CD4-positive, alpha-beta memory T cell (primary cell): ENCODE measurements around the gene FOXP1. TPM values are rescaled to one million over a fixed set of nuclear protein-coding genes. Genes with fewer than 3 reads are reported as not detected.

Experiments
- CTCF ChIA-PET: fragments of 350-600 bp; sonication (Branson Sonifier 250); formaldehyde crosslinking; loops from one replicate; lab custom pipeline; 2021; ENCODE audit warnings: inconsistent platforms; ENCODE audit not compliant: partially characterized antibody; lab: Charles Lee
- POLR2A ChIA-PET: fragments of 350-600 bp; sonication (Branson Sonifier 250); formaldehyde crosslinking; loops from one replicate; lab custom pipeline; 2021; ENCODE audit not compliant: partially characterized antibody; lab: Charles Lee
- DNase-seq, 5 donors: peaks; one replicate each; pipeline versions ENCODE4 v3.0.0 to v3.0.0-alpha.2; 2020 to 2022; ENCODE audit warnings: mixed read lengths in 1 of 5
- H3K27ac ChIP-seq: one replicate; pipeline ENCODE4 v1.7.0; 2013; ENCODE audit warnings: low read depth, low read length
- H3K27me3 ChIP-seq: 2 replicates; pipeline ENCODE4 v1.7.0; 2013; ENCODE audit warnings: mild to moderate bottlenecking, low read length, moderate library complexity; ENCODE audit not compliant: insufficient read depth
- H3K36me3 ChIP-seq: 2 replicates; pipeline ENCODE4 v1.7.0; 2013; ENCODE audit warnings: mild to moderate bottlenecking, low read length, moderate library complexity; ENCODE audit not compliant: insufficient read depth
- H3K4me1 ChIP-seq: 2 replicates; pipeline ENCODE4 v1.7.0; 2013; ENCODE audit warnings: mild to moderate bottlenecking, low read length, moderate library complexity; ENCODE audit not compliant: insufficient read depth
- H3K4me3 ChIP-seq, 2 donors: one replicate each; pipeline ENCODE4 v1.7.0; 2013; ENCODE audit warnings: low read length in 2 of 2, mild to moderate bottlenecking in 1 of 2
- H3K9me3 ChIP-seq, 2 donors: one replicate each; pipeline ENCODE4 v1.7.0; 2013; ENCODE audit warnings: low read length in 2 of 2, control low read depth in 1 of 2; ENCODE audit not compliant: control insufficient read depth in 1 of 2
- H3K27ac Mint-ChIP-seq, 7 donors: one replicate each; pipeline ENCODE4 v1.8.0; 2020 to 2021; ENCODE audit warnings: mixed read lengths in 7 of 7, mild to moderate bottlenecking in 6 of 7, inconsistent platforms in 3 of 7, moderate library complexity in 3 of 7
- H3K27me3 Mint-ChIP-seq, 2 donors: one replicate each; pipeline ENCODE4 v1.8.0; 2020 to 2021; ENCODE audit warnings: mixed read lengths in 2 of 2
- H3K36me3 Mint-ChIP-seq, 2 donors: one replicate each; pipeline ENCODE4 v1.8.0; 2020 to 2021; ENCODE audit warnings: mixed read lengths in 2 of 2, inconsistent platforms in 1 of 2, mild to moderate bottlenecking in 1 of 2
- H3K4me1 Mint-ChIP-seq, 4 donors: one replicate each; pipeline ENCODE4 v1.8.0; 2020 to 2021; ENCODE audit warnings: mixed read lengths in 4 of 4, mild to moderate bottlenecking in 1 of 4
- H3K4me3 Mint-ChIP-seq, 8 donors: one replicate each; pipeline ENCODE4 v1.8.0; 2020 to 2021; ENCODE audit warnings: mixed read lengths in 8 of 8, mild to moderate bottlenecking in 7 of 8, moderate library complexity in 6 of 8, inconsistent platforms in 3 of 8
- H3K9me3 Mint-ChIP-seq, 8 donors: one replicate each; pipeline ENCODE4 v1.8.0; 2020 to 2021; ENCODE audit warnings: mixed read lengths in 8 of 8, mild to moderate bottlenecking in 5 of 8, inconsistent platforms in 3 of 8, moderate library complexity in 1 of 8
- intact Hi-C: fragments of 100-400 bp; cut with micrococcal nuclease; formaldehyde crosslinking; loops from one replicate; pipeline ENCODE4 v1.15.1; 2023
- polyA plus RNA-seq, 2 donors: library from polyadenylated mRNA; unstranded; fragments of 300-500 nt; fragmentation: Illumina TruSeq; gene quantifications; one replicate each; pipeline ENCODE4 v1.2.3, GENCODE V29; 2021
- total RNA-seq, 2 experiments: library from RNA; stranded (reverse); gene quantifications; one replicate each; pipeline ENCODE4 v1.2.3, GENCODE V29; 2021

FOXP1 gene
- total and polyA plus RNA-seq, 4 experiments from 2014 or later: 189 to 348 (median 279) TPM

DNA sequence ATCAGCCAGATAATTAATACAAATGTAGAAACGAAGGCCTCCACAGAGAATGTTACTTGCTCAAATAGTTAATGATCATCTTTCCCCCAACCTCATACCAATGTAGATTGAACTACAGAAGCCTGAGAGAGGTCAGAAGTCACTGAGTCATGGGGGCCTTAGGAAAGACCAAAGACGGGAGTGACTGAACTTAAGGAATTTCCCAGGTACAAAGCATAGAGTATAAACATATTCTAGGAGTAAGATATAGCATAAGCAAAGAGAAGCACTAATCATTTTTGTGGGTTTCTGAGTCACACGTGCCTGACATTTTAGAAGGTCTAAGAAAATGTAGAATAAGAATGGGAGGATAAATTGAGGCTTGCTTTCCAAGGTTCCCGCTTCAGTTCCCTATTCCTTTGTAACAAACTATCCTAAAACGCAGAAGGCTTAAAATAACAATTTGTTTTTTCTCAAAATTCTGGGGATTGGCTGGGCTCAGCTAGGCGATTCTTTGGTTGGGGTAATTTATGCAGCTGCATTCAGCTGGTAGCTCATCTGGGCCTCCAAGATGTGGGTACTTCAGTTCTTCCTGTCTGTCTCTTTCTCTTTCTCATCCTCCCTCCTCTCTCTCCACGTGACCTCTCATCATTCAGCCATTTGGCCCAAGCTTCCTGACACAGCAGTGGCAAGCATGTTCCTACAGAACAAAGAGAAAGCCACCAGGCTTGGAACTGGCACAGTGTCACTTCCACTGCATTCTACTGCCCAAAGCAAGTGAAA, 422.6 kb downstream of the FOXP1 start:
- Mint-ChIP-seq H3K4me3 (no peak overlapping the region), H3K4me1 (peaks cover 30 to 60% (median 44%) of the 10 kb centered on the region in 4 donors), H3K27me3 (no peaks in the 10 kb centered on the region), H3K9me3 (peaks cover 0 to 2% (median 0%) of the 10 kb centered on the region in 8 donors), H3K36me3 (peaks cover 37 to 41% of the 10 kb centered on the region in 2 donors), H3K27ac (peak overlapping the region in 3 of 7 donors; percentile 11 to 81 (median 70))
- peaks cover 6% of the 10 kb centered on the region for H3K4me1 ChIP-seq
- H3K4me3 ChIP-seq: no peak overlapping the region
- POLR2A ChIA-PET: no interaction called here
- intact Hi-C loops: no loop called here
- no peaks in the 10 kb centered on the region for H3K27me3 ChIP-seq
- no peak overlapping the region for H3K27ac ChIP-seq
- no peaks in the 10 kb centered on the region for H3K36me3 ChIP-seq
- CTCF ChIA-PET: interaction anchor here (1.5 kb wide), 1 partner anchor 12 kb away, joined by 3 read pairs; no protein-coding TSS in a partner anchor
- DNase-seq: no peak
- no peaks in the 10 kb centered on the region for H3K9me3 ChIP-seq

GRCh38 chr3:71156062-71156665, 427.4 kb downstream of the FOXP1 start:
- H3K27ac Mint-ChIP-seq: peak overlapping the region in 5 of 7 donors; percentile 4 to 72 (median 22)
- POLR2A ChIA-PET: no interaction called here
- CTCF ChIA-PET: no interaction called here

GRCh38 chr3:71154846-71155245, 428.7 kb downstream of the FOXP1 start:
- H3K36me3 Mint-ChIP-seq: peaks cover 11 to 23% of the 10 kb centered on the region in 2 donors
- H3K4me1 ChIP-seq: peaks cover 31% of the 10 kb centered on the region
- H3K9me3 Mint-ChIP-seq: peaks cover 0 to 1% (median 0%) of the 10 kb centered on the region in 8 donors
- H3K27ac ChIP-seq: no peak overlapping the region
- intact Hi-C loops: no loop called here
- H3K27me3 Mint-ChIP-seq: no peaks in the 10 kb centered on the region
- H3K4me3 Mint-ChIP-seq: no peak overlapping the region
- H3K4me3 ChIP-seq: no peak overlapping the region
- peaks cover 33 to 69% (median 50%) of the 10 kb centered on the region in 4 donors for H3K4me1 Mint-ChIP-seq
- ChIA-PET CTCF (no interaction called here), POLR2A (interaction anchor here (1.1 kb wide), 1 partner anchor 10 kb away, joined by 4 read pairs; no protein-coding TSS in a partner anchor)
- H3K27ac Mint-ChIP-seq: peak overlapping the region in 2 of 7 donors; percentile 27 to 59
- no peaks in the 10 kb centered on the region for H3K36me3 ChIP-seq
- H3K9me3 ChIP-seq: no peaks in the 10 kb centered on the region
- H3K27me3 ChIP-seq: no peaks in the 10 kb centered on the region
- no peak for DNase-seq

More at GRCh38 chr3:71156062-71156665, 427.4 kb downstream of the FOXP1 start:
- no peak for DNase-seq
- Histone ChIP-seq H3K36me3 (no peaks in the 10 kb centered on the region), H3K4me1 (peaks cover 18% of the 10 kb centered on the region), H3K27me3 (no peaks in the 10 kb centered on the region), H3K4me3 (no peak overlapping the region), H3K27ac (no peak overlapping the region), H3K9me3 (no peaks in the 10 kb centered on the region)
- Mint-ChIP-seq H3K36me3 (peaks cover 17 to 26% of the 10 kb centered on the region in 2 donors), H3K9me3 (peaks cover 0 to 1% (median 0%) of the 10 kb centered on the region in 8 donors), H3K4me1 (peaks cover 24 to 62% (median 45%) of the 10 kb centered on the region in 4 donors), H3K27me3 (no peaks in the 10 kb centered on the region), H3K4me3 (no peak overlapping the region)
- intact Hi-C loops: no loop called here

DNA sequence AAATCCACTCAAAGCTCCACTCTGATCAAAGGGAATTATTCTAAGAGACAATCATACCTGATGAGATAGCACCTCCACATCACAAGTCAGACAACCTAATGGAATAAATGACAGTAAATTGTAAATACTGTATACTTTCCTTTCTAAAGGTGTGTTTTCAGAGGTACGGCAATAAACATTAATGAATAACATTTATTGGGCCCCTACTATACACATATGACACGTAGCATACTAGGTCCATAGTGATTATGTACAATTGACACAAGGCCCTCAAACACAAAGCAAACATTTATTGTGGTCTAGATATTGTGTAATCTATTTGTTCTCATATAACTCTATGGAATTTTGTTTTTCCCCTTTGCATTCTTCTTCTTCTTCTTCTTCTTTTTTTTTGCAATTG, 429.8 kb downstream of the FOXP1 start:
- Mint-ChIP-seq H3K4me3 (no peak overlapping the region), H3K4me1 (peaks cover 33 to 63% (median 49%) of the 10 kb centered on the region in 4 donors), H3K36me3 (peaks cover 8 to 18% of the 10 kb centered on the region in 2 donors), H3K9me3 (peaks cover 0 to 1% (median 0%) of the 10 kb centered on the region in 8 donors), H3K27ac (no peak overlapping the region), H3K27me3 (no peaks in the 10 kb centered on the region)
- ChIA-PET CTCF (interaction anchor here (1.4 kb wide), 1 partner anchor 8 kb away, joined by 3 read pairs; no protein-coding TSS in a partner anchor), POLR2A (no interaction called here)
- no peak overlapping the region for H3K27ac ChIP-seq
- H3K9me3 ChIP-seq: no peaks in the 10 kb centered on the region
- intact Hi-C loops: no loop called here
- peaks cover 24% of the 10 kb centered on the region for H3K4me1 ChIP-seq
- H3K36me3 ChIP-seq: no peaks in the 10 kb centered on the region
- H3K27me3 ChIP-seq: no peaks in the 10 kb centered on the region
- no peak overlapping the region for H3K4me3 ChIP-seq
- no peak for DNase-seq

- CTCF ChIA-PET: interaction anchor here (1.4 kb wide), 1 partner anchor 9 kb away, joined by 3 read pairs; no protein-coding TSS in a partner anchor
- H3K9me3 Mint-ChIP-seq: peaks cover 0 to 1% (median 0%) of the 10 kb centered on the region in 8 donors
- intact Hi-C loops: no loop called here
- peak overlapping the region in 4 of 7 donors; percentile 65 to 83 (median 78) for H3K27ac Mint-ChIP-seq
- Histone ChIP-seq H3K9me3 (no peaks in the 10 kb centered on the region), H3K27ac (no peak overlapping the region), H3K4me1 (peaks cover 24% of the 10 kb centered on the region), H3K4me3 (no peak overlapping the region), H3K36me3 (no peaks in the 10 kb centered on the region), H3K27me3 (no peaks in the 10 kb centered on the region)
- H3K27me3 Mint-ChIP-seq: no peaks in the 10 kb centered on the region
- H3K4me3 Mint-ChIP-seq: no peak overlapping the region
- H3K4me1 Mint-ChIP-seq: peaks cover 33 to 63% (median 49%) of the 10 kb centered on the region in 4 donors
- POLR2A ChIA-PET: no interaction called here
- peaks cover 8 to 13% of the 10 kb centered on the region in 2 donors for H3K36me3 Mint-ChIP-seq
- DNase-seq: no peak
Observed at GRCh38 chr3:71152892-71153265, 430.6 kb downstream of the FOXP1 start.

DNA sequence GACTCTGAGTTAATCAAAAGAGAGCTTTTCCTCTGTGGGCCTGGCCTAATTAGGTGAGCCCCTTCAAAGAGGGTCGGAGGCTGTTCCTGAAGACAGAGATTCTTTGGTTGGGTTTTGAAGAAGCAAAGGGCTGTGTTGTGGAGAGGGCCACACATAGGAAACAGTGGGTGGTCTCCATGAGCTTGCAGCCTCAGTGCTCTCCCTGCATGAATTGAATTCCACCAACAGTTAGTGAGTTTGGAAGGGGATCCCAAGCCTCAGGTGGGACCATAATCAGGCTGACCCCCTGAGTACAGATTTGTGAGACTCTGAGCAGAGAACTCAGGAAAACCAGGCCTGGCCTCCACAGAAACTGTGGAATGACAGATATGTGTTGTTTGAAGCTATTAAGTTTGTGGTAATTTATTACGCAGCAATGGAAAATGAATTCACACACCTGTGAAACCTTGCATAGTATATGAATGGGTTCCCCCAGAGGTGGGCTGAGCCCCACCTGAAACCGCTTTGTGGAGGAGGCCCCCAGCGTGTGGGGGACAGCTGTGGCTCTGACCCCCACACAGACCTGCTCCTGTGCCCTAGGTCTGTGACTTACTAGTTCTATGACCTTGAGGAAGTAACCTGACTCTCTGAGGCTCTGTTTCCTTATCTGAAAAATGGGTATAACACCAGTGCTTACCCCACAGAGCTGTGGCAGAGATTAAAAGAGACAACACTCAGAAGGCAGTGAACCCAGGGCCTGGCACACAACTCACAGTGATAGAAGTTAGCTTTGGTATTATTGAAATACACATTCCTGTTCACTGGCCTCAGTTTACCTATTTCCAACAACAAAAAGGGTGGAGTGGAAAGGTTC, 431.3 kb downstream of the FOXP1 start:
- H3K27ac Mint-ChIP-seq: peak overlapping the region in 4 of 7 donors; percentile 6 to 83 (median 49)
- peaks cover 7 to 12% of the 10 kb centered on the region in 2 donors for H3K36me3 Mint-ChIP-seq
- no peak overlapping the region for H3K4me3 Mint-ChIP-seq
- no peak for DNase-seq
- H3K4me1 Mint-ChIP-seq: peaks cover 32 to 57% (median 46%) of the 10 kb centered on the region in 4 donors
- intact Hi-C loops: no loop called here
- Histone ChIP-seq H3K9me3 (no peaks in the 10 kb centered on the region), H3K27me3 (no peaks in the 10 kb centered on the region), H3K4me3 (no peak overlapping the region), H3K4me1 (peaks cover 24% of the 10 kb centered on the region), H3K27ac (no peak overlapping the region), H3K36me3 (no peaks in the 10 kb centered on the region)
- CTCF ChIA-PET: interaction anchor here (1.4 kb wide), 1 partner anchor 10 kb away, joined by 3 read pairs; no protein-coding TSS in a partner anchor
- POLR2A ChIA-PET: no interaction called here
- no peaks in the 10 kb centered on the region for H3K27me3 Mint-ChIP-seq
- peaks cover 0 to 1% (median 0%) of the 10 kb centered on the region in 8 donors for H3K9me3 Mint-ChIP-seq
